Colonic mucosa (tissue), 4 donors: Measurements from ENCODE around the gene WDR4. TPM values are rescaled to one million over a fixed set of nuclear protein-coding genes. Genes with fewer than 3 reads are reported as not detected.
"Not testable (repeated sequence)": the region's sequence is repeated elsewhere in the genome, so short reads cannot be mapped to it uniquely, and the experiment has no call there.

Experiments used
- DNase-seq: peaks from one replicate; pipeline ENCODE4 v3.0.0-alpha.2; 2020
- H3K27ac ChIP-seq: fragments of 200-600 bp; one replicate; pipeline ENCODE4 v1.8.0; 2021
- H3K27me3 ChIP-seq: fragments of 200-600 bp; one replicate; pipeline ENCODE4 v1.8.0; 2021
- H3K36me3 ChIP-seq: fragments of 200-600 bp; one replicate; pipeline ENCODE4 v1.8.0; 2021
- H3K4me1 ChIP-seq: fragments of 200-600 bp; one replicate; pipeline ENCODE4 v1.8.0; 2021; ENCODE audit warnings: mild to moderate bottlenecking
- H3K4me3 ChIP-seq: fragments of 200-600 bp; one replicate; pipeline ENCODE4 v1.8.0; 2021
- H3K9ac ChIP-seq, 2 donors: one replicate each; pipeline ENCODE4 v1.7.0; 2013; ENCODE audit warnings: control low read depth in 2 of 2, low read depth in 2 of 2, low read length in 2 of 2
- H3K9me3 ChIP-seq: fragments of 200-600 bp; one replicate; pipeline ENCODE4 v1.8.0; 2021
- intact Hi-C: fragments of 100-400 bp; cut with DNase I; formaldehyde crosslinking; loops from one replicate; pipeline ENCODE4 v1.14.1; 2022
- total RNA-seq, 2 donors: library from RNA; stranded (reverse); fragmentation: NEBNext Ultra II Directional in 1 of 2; extraction: Animal tissue kit (Norgen Biotek cat#: 25700) in 1 of 2; gene quantifications; one replicate each; pipeline ENCODE4 v1.2.1, GENCODE V29; 2021
- TF ChIP-seq, protein P1 (sequence below): fragments of 200-600 bp; IDR thresholded peaks from one replicate; pipeline ENCODE4 v1.8.0; 2022; ENCODE audit warnings: antibody characterized with exemption, mild to moderate bottlenecking
- donor health status: healthy.
- donor health status: DM: no; HTN: no; CAD: no.
- donor health status: DM: no; HTN: no; CAD: no.

WDR4 gene
- total RNA-seq, 2 donors from 2014 or later, result 8.1 to 43.7 TPM

- Histone ChIP-seq H3K4me3 (no peak overlapping the region), H3K27ac (no peak overlapping the region), H3K4me1 (no peaks in the 10 kb centered on the region), H3K9me3 (no peaks in the 10 kb centered on the region), H3K36me3 (no peaks in the 10 kb centered on the region), H3K9ac (no peak overlapping the region), H3K27me3 (no peaks in the 10 kb centered on the region)
- no peak for DNase-seq
- TF ChIP-seq, protein P1, sequence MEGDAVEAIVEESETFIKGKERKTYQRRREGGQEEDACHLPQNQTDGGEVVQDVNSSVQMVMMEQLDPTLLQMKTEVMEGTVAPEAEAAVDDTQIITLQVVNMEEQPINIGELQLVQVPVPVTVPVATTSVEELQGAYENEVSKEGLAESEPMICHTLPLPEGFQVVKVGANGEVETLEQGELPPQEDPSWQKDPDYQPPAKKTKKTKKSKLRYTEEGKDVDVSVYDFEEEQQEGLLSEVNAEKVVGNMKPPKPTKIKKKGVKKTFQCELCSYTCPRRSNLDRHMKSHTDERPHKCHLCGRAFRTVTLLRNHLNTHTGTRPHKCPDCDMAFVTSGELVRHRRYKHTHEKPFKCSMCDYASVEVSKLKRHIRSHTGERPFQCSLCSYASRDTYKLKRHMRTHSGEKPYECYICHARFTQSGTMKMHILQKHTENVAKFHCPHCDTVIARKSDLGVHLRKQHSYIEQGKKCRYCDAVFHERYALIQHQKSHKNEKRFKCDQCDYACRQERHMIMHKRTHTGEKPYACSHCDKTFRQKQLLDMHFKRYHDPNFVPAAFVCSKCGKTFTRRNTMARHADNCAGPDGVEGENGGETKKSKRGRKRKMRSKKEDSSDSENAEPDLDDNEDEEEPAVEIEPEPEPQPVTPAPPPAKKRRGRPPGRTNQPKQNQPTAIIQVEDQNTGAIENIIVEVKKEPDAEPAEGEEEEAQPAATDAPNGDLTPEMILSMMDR, result no peak
- intact Hi-C loops, result no loop called here
These were observed 71.3 kb downstream of the WDR4 start for GRCh38 chr21:42807938-42808613.

DNA sequence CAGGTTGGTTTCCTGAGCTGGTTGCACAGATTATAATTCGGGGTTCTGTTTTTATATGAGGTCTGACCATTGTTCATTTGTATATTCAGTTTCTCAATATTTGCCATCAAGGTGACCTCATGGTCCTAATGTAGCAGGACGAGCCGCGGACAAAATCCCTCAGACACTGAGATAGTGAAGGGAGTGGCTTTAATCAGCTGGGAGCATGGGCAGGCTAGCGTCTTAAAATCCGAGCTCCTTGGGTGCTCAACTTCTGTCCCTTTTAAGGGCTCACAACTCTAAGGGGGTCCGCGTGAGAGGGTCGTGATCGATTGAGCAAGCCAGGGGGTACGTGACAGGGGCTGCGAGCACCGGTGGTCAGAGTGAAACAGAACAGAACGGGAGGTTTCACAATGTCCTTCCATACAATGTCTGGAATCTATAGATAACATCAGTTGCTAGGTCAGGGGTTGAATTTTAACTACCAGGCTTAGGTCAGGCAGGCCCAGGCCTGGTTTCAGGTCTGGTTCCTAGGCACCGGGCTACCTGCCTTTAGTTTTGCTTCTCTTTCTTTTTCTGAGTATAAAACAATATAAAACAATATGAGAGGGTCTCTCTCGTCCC lies 71.9 kb downstream of the WDR4 start:
- intact Hi-C loops, H3K4me3 ChIP-seq, H3K36me3 ChIP-seq: not testable (repeated sequence)

DNA sequence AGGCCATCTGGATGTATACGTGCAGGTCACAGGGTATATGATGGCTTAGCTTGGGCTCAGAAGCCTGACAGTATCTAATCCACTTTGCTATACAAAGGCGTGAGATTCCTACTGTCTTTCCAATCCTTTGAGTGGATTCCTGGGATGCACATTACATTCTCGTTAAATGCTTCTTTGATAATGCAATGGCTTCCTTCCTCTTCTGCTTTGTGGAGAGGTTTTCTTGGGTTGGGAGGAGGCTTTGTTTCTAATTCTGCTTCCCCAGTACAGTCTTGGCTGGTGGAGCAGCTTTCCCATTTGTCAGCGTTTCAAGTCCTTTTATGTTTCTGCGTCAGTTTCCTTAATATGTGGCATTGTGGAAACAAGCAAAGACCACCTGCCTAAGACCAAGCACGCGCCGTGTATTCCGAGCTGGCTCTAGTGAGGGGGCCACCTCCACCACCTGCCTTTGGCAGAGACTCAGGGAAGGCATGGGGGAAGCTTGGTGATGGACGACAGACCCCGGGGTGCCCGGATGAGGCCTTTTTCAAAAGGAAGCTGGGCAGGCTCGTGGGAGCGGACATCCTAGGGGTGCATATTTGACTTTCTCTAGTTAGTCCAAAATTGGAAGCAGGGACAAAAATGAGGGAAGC lies 72.7 kb downstream of the WDR4 start:
- Histone ChIP-seq H3K4me1 (no peaks in the 10 kb centered on the region), H3K27ac (no peak overlapping the region), H3K9me3 (no peaks in the 10 kb centered on the region), H3K9ac (no peak overlapping the region), H3K4me3 (no peak overlapping the region), H3K36me3 (no peaks in the 10 kb centered on the region), H3K27me3 (no peaks in the 10 kb centered on the region)
- DNase-seq, result peak; percentile 13
- intact Hi-C loops, result no loop called here
- TF ChIP-seq, protein P1, result no peak

More for the DNA sequence above, 71.9 kb downstream of the WDR4 start:
- H3K9me3 ChIP-seq, H3K4me1 ChIP-seq, H3K27ac ChIP-seq, H3K27me3 ChIP-seq, H3K9ac ChIP-seq, DNase-seq: not testable (repeated sequence)

- H3K4me1 ChIP-seq, H3K36me3 ChIP-seq, H3K9me3 ChIP-seq, H3K4me3 ChIP-seq, H3K9ac ChIP-seq, H3K27ac ChIP-seq, intact Hi-C loops, H3K27me3 ChIP-seq: not testable (repeated sequence)
- DNase-seq, result peak; percentile 3
These were observed 77.7 kb downstream of the WDR4 start for GRCh38 chr21:42801616-42802015.

GRCh38 chr21:42799948-42800347 lies 79.4 kb downstream of the WDR4 start:
- no peaks in the 10 kb centered on the region for H3K27me3 ChIP-seq
- no peaks in the 10 kb centered on the region for H3K9me3 ChIP-seq
- H3K27ac ChIP-seq, result no peak overlapping the region
- no peak overlapping the region for H3K9ac ChIP-seq
- H3K4me1 ChIP-seq, result no peaks in the 10 kb centered on the region
- H3K4me3 ChIP-seq, result no peak overlapping the region
- intact Hi-C loops, result no loop called here
- DNase-seq, result no peak
- TF ChIP-seq, protein P1, result no peak
- no peaks in the 10 kb centered on the region for H3K36me3 ChIP-seq

GRCh38 chr21:42799516-42799915 lies 79.8 kb downstream of the WDR4 start:
- H3K27ac ChIP-seq, result no peak overlapping the region
- no peak overlapping the region for H3K9ac ChIP-seq
- no peak for DNase-seq
- intact Hi-C loops, result no loop called here
- no peaks in the 10 kb centered on the region for H3K36me3 ChIP-seq
- TF ChIP-seq, protein P1, result no peak
- no peak overlapping the region for H3K4me3 ChIP-seq
- no peaks in the 10 kb centered on the region for H3K9me3 ChIP-seq
- no peaks in the 10 kb centered on the region for H3K4me1 ChIP-seq
- no peaks in the 10 kb centered on the region for H3K27me3 ChIP-seq

Other genes with a start within 250 kb of the WDR4 start
- gene PDE9A, start 225.9 kb downstream of the WDR4 start, total RNA-seq, result 10 to 100 TPM; 37.5 to 56.0 TPM
- 10 to 100 TPM; 25.9 to 36.6 TPM for gene NDUFV3, start 13.8 kb upstream of the WDR4 start, total RNA-seq
- gene ERVH48-1, start 46.1 kb upstream of the WDR4 start, total RNA-seq, result not detected
- gene PKNOX1, start 95.0 kb upstream of the WDR4 start, total RNA-seq, result 10 to 100 TPM; 15.4 to 16.6 TPM
- 10 to 100 TPM in 1 of 2 donors, 1 to 10 TPM in 1; 2.7 to 14.7 TPM for gene CBS, start 196.3 kb upstream of the WDR4 start, total RNA-seq
- 10 to 100 TPM; 18.1 to 20.5 TPM for gene U2AF1, start 228.0 kb upstream of the WDR4 start, total RNA-seq